Measurements from ENCODE around the gene RAN. TPM values are rescaled to one million over a fixed set of nuclear protein-coding genes. Genes with fewer than 3 reads are reported as not detected.
"Not testable (repeated sequence)": the region's sequence is repeated elsewhere in the genome, so short reads cannot be mapped to it uniquely, and the experiment has no call there.

RAN gene
- total and polyA plus RNA-seq, 9 of the 15 experiments (the other 6 are each of a cell fraction or from before 2014, with no cell fraction given) = 1,687 to 3,820 (median 2,300) TPM

GRCh38 chr12:130847112-130847511 is 24.8 kb upstream of the RAN start (continued):
- TF ChIP-seq MGA (IDR thresholded peaks at IDR 0.05) = peak; percentile 81
- TF ChIP-seq E2F6 (IDR thresholded peaks at IDR 0.05; ENCODE audit: borderline replicate concordance in 1 of 2, extremely low read depth in 1 of 2, insufficient read depth in 1 of 2, insufficient read length in 1 of 2, low read depth in 1 of 2, low read length in 1 of 2, poor library complexity in 1 of 2, severe bottlenecking in 1 of 2) = peak in 1 of 2 experiments; percentile 37
- TF ChIP-seq EP400 (IDR thresholded peaks at IDR 0.05) = peak; percentile 19; the same call in 1 of the 2 replicates
- no peak for TF ChIP-seq MAFG (tag; conservative IDR thresholded peaks at IDR 0.05)
- TF ChIP-seq NEUROD1 (IDR thresholded peaks at IDR 0.05; ENCODE audit: borderline replicate concordance, low read depth, low read length, partially characterized antibody) = no peak
- no peak for TF ChIP-seq FOSL1 (tag; conservative IDR thresholded peaks at IDR 0.05)

- H3K36me3 ChIP-seq (ENCODE audit: control insufficient read depth, insufficient read depth, low read length); H3K27ac ChIP-seq (ENCODE audit: extremely low read depth, low read depth, low read length); in situ Hi-C loops (cut with MboI); H3K27me3 ChIP-seq (ENCODE audit: control insufficient read depth in 2 of 2, insufficient read depth in 2 of 2, low read length in 2 of 2); H2AFZ ChIP-seq (ENCODE audit: low read depth, low read length); DNase-seq (ENCODE audit: extremely low read depth in 1 of 4, low spot score in 3 of 4); H3K79me2 ChIP-seq (ENCODE audit: control insufficient read depth, insufficient read depth, low read length); H3K9me1 ChIP-seq (ENCODE audit: control insufficient read depth, insufficient read depth, low read length); ATAC-seq; H3K4me3 ChIP-seq; CTCF ChIA-PET (ENCODE audit: low intra/inter-chr PET ratio); intact Hi-C loops (cut with micrococcal nuclease); H4K20me1 ChIP-seq (replicated peaks; ENCODE audit: control insufficient read depth, insufficient read depth, low read length); FAIRE-seq; H3K9me3 ChIP-seq (replicated peaks; ENCODE audit: control insufficient read depth, insufficient read depth, low read depth, low read length); BruUV-seq (replicated peaks); H3K9ac ChIP-seq (ENCODE audit: insufficient read depth in 1 of 2, low read depth in 2 of 2, low read length in 2 of 2); H3K4me2 ChIP-seq (ENCODE audit: insufficient read depth, low read length): not testable (repeated sequence)
- H3K4me1 ChIP-seq (replicated peaks in 1 of 2; ENCODE audit: control insufficient read depth in 2 of 2, insufficient read depth in 2 of 2, low read length in 2 of 2) = peaks cover 19 to 22% of the 10 kb centered on the region in 2 experiments; a peak in 4 of 5 replicates
- POLR2A ChIA-PET = interaction anchor here (1.7 kb wide), 1 partner anchor 23 kb away, joined by 4 read pairs; no protein-coding TSS in a partner anchor
- WGBS (ENCODE audit: insufficient coverage, low coverage, missing lambda C conversion rate) = 78% methylated on average over 5 of the region's 6 CpGs
These were observed 23.8 kb upstream of the RAN start for GRCh38 chr12:130848105-130848504.

Data from K562 (cell line).